ENCODE data around the gene PARD3. TPM values are rescaled to one million over a fixed set of nuclear protein-coding genes. Genes with fewer than 3 reads are reported as not detected.

The PARD3 gene
- total RNA-seq, 1 donor from 2014 or later, result 58.7 TPM

DNA sequence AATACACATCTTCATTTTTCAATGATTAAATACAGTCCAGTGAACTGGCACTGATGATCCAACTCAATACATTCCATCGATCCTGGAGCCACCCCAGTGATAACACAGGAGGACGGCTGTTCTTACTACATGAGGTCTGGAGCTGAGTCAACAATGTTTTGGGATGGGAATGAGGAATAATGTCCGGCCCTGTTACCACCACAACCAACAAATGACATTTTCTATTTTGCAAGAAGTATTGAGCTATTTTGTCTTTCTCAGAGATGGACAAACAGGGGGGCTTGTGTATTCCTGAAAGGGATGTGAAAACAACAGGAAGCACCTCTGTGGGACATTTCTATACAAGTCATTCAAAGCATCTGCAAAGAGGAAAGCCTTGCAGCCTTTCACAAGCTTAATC is 249.2 kb downstream of the PARD3 start:
- Histone ChIP-seq H3K27ac (no peak overlapping the region), H3F3A (ENCODE audit: low read depth) (peaks cover 26% of the 10 kb centered on the region), H2AFZ (replicated peaks) (no peak overlapping the region), H3K9ac (no peak overlapping the region), H3K9me3 (ENCODE audit: low read depth) (no peaks in the 10 kb centered on the region), H3K4me3 (no peak overlapping the region), H3K27me3 (no peaks in the 10 kb centered on the region), H3K4me1 (peaks cover 30% of the 10 kb centered on the region), H3K79me2 (ENCODE audit: low read depth) (peaks cover 35% of the 10 kb centered on the region), H4K20me1 (ENCODE audit: low read depth) (peaks cover 38% of the 10 kb centered on the region), H3K36me3 (no peaks in the 10 kb centered on the region), H3K4me2 (peak overlapping the region; percentile 39)
- Mint-ChIP-seq H3K36me3 (peaks cover 8% of the 10 kb centered on the region), H3K27me3 (ENCODE audit: insufficient read depth, low read depth) (peaks cover 6% of the 10 kb centered on the region), H3K4me3 (peak overlapping the region; percentile 11), H3K27ac (peak overlapping the region; percentile 72), H3K4me1 (peaks cover 44% of the 10 kb centered on the region), H3K9me3 (no peaks in the 10 kb centered on the region)
- peak; percentile 17 for DNase-seq (ENCODE audit: low spot score)
- no peak for TF ChIP-seq EZH2 (IDR thresholded peaks at IDR 0.05)
- no peak for TF ChIP-seq EZH2phosphoT487 (IDR thresholded peaks at IDR 0.05)
- TF ChIP-seq, protein P1, sequence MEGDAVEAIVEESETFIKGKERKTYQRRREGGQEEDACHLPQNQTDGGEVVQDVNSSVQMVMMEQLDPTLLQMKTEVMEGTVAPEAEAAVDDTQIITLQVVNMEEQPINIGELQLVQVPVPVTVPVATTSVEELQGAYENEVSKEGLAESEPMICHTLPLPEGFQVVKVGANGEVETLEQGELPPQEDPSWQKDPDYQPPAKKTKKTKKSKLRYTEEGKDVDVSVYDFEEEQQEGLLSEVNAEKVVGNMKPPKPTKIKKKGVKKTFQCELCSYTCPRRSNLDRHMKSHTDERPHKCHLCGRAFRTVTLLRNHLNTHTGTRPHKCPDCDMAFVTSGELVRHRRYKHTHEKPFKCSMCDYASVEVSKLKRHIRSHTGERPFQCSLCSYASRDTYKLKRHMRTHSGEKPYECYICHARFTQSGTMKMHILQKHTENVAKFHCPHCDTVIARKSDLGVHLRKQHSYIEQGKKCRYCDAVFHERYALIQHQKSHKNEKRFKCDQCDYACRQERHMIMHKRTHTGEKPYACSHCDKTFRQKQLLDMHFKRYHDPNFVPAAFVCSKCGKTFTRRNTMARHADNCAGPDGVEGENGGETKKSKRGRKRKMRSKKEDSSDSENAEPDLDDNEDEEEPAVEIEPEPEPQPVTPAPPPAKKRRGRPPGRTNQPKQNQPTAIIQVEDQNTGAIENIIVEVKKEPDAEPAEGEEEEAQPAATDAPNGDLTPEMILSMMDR (IDR thresholded peaks at IDR 0.05), result no peak

DNA sequence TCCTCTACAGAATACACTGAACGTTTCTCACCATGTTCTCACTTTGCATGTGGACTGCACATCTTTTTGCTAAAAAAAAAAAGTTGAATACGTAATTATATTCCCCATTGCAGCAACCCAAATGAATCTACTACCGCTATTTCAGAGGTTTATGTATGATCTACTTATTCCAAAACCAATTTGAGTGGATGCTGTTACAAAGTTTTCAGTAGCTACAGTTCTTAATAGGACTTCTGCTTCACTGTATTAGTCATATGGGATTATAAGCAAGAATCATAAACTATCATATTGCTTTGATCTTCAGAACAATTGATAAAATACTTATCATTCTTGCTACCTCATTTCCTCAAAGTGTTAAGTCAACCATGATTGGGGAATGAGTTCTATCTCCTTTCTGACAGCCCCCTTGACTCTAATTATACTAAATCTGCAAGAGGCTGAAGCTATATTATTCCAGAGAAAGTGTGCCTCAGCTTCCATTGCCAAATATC is 257.0 kb downstream of the PARD3 start:
- no peaks in the 10 kb centered on the region for H4K20me1 ChIP-seq (ENCODE audit: low read depth)
- Mint-ChIP-seq H3K4me3 (no peak overlapping the region), H3K9me3 (peaks cover 13% of the 10 kb centered on the region), H3K27me3 (ENCODE audit: insufficient read depth, low read depth) (peaks cover 5% of the 10 kb centered on the region), H3K4me1 (peaks cover 7% of the 10 kb centered on the region), H3K27ac (no peak overlapping the region), H3K36me3 (peaks cover 26% of the 10 kb centered on the region)
- H3K4me1 ChIP-seq, result no peaks in the 10 kb centered on the region
- no peak overlapping the region for H3K9ac ChIP-seq
- H3K27me3 ChIP-seq, result no peaks in the 10 kb centered on the region
- H3K36me3 ChIP-seq, result no peaks in the 10 kb centered on the region
- peaks cover 9% of the 10 kb centered on the region for H3K79me2 ChIP-seq (ENCODE audit: low read depth)
- no peaks in the 10 kb centered on the region for H3F3A ChIP-seq (ENCODE audit: low read depth)
- no peaks in the 10 kb centered on the region for H3K9me3 ChIP-seq (ENCODE audit: low read depth)
- H3K27ac ChIP-seq, result no peak overlapping the region
- no peak overlapping the region for H3K4me2 ChIP-seq
- TF ChIP-seq EZH2 (IDR thresholded peaks at IDR 0.05) (no peak), EZH2phosphoT487 (IDR thresholded peaks at IDR 0.05) (no peak)
- TF ChIP-seq, protein P1 (IDR thresholded peaks at IDR 0.05), result no peak
- no peak for DNase-seq (ENCODE audit: low spot score)
- H2AFZ ChIP-seq (replicated peaks), result no peak overlapping the region
- no peak overlapping the region for H3K4me3 ChIP-seq

DNA sequence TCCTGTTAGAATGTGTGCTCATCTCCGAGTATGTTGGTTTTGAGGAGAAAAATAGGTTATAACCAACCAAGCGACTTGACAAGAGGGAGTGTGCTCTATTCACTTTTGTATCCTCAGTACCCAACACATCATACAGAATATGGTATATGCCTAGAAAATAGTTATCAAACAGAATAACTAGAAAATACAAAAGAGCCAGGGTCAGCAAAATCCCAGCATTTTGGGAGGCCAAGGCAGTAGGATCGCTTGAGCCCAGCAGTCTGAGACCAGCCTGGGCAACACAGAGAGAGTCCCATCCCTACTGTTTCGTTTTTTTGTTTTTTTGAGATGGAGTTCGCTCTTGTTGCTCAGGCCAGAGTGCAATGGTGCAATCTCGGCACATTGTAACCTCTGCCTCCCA is 257.9 kb downstream of the PARD3 start:
- Histone ChIP-seq H3K27ac (no peak overlapping the region), H3K79me2 (ENCODE audit: low read depth) (peaks cover 9% of the 10 kb centered on the region), H3K4me3 (no peak overlapping the region), H3K27me3 (no peaks in the 10 kb centered on the region), H4K20me1 (ENCODE audit: low read depth) (no peaks in the 10 kb centered on the region), H3F3A (ENCODE audit: low read depth) (no peaks in the 10 kb centered on the region), H3K9ac (no peak overlapping the region), H3K4me1 (no peaks in the 10 kb centered on the region), H3K9me3 (ENCODE audit: low read depth) (no peaks in the 10 kb centered on the region), H3K4me2 (no peak overlapping the region), H2AFZ (replicated peaks) (no peak overlapping the region), H3K36me3 (no peaks in the 10 kb centered on the region)
- Mint-ChIP-seq H3K9me3 (peaks cover 13% of the 10 kb centered on the region), H3K4me3 (no peak overlapping the region), H3K27me3 (ENCODE audit: insufficient read depth, low read depth) (peaks cover 5% of the 10 kb centered on the region), H3K36me3 (peaks cover 23% of the 10 kb centered on the region), H3K27ac (no peak overlapping the region), H3K4me1 (peaks cover 7% of the 10 kb centered on the region)
- DNase-seq (ENCODE audit: low spot score), result no peak
- no peak for TF ChIP-seq EZH2 (IDR thresholded peaks at IDR 0.05)
- TF ChIP-seq EZH2phosphoT487 (IDR thresholded peaks at IDR 0.05), result no peak
- TF ChIP-seq, protein P1 (IDR thresholded peaks at IDR 0.05), result no peak

Measured in neural progenitor cell (in vitro differentiated cells).